ENCODE measurements around the gene TEF.

The TEF gene

GRCh38 chr22:41341990-41342389, 39.8 kb upstream of the TEF start:
- Histone ChIP-seq H4K20me1 (ENCODE audit: insufficient read depth, low read length, poor library complexity, severe bottlenecking) (no peaks in the 10 kb centered on the region), H2AFZ (ENCODE audit: low read length) (no peak overlapping the region), H3K9ac (ENCODE audit: low read depth, low read length, poor library complexity, severe bottlenecking) (no peak overlapping the region), H3K27me3 (ENCODE audit: insufficient read depth, low read length, poor library complexity, severe bottlenecking) (no peaks in the 10 kb centered on the region), H3K4me1 (ENCODE audit: insufficient read depth, low read length, poor library complexity, severe bottlenecking) (no peaks in the 10 kb centered on the region), H3F3A (ENCODE audit: low read depth) (no peaks in the 10 kb centered on the region), H3K4me3 (ENCODE audit: low read length, poor library complexity, severe bottlenecking) (no peak overlapping the region), H3K4me2 (ENCODE audit: low read depth, low read length, poor library complexity, severe bottlenecking) (no peak overlapping the region), H3K9me2 (replicated peaks; ENCODE audit: low read depth, low read length) (no peaks in the 10 kb centered on the region), H3K9me3 (ENCODE audit: insufficient read depth, low read depth, low read length) (no peaks in the 10 kb centered on the region), H3K36me3 (ENCODE audit: insufficient read depth, low read length) (peaks cover 64% of the 10 kb centered on the region; the same call in 1 of the 2 replicates), H3K79me2 (ENCODE audit: insufficient read depth, low read length) (no peaks in the 10 kb centered on the region)
- TF ChIP-seq CTCF (conservative IDR thresholded peaks at IDR 0.05; ENCODE audit: low read length) (no peak), EZH2phosphoT487 (IDR thresholded peaks at IDR 0.05; ENCODE audit: borderline replicate concordance) (no peak)

GRCh38 chr22:41343300-41343699, 38.4 kb upstream of the TEF start:
- Histone ChIP-seq H3K9ac (ENCODE audit: low read depth, low read length, poor library complexity, severe bottlenecking) (no peak overlapping the region), H3K79me2 (ENCODE audit: insufficient read depth, low read length) (no peaks in the 10 kb centered on the region), H3K4me2 (ENCODE audit: low read depth, low read length, poor library complexity, severe bottlenecking) (no peak overlapping the region), H3K4me1 (ENCODE audit: insufficient read depth, low read length, poor library complexity, severe bottlenecking) (no peaks in the 10 kb centered on the region), H3K4me3 (ENCODE audit: low read length, poor library complexity, severe bottlenecking) (no peak overlapping the region), H2AFZ (ENCODE audit: low read length) (no peak overlapping the region), H3K9me2 (replicated peaks; ENCODE audit: low read depth, low read length) (no peaks in the 10 kb centered on the region), H3K27me3 (ENCODE audit: insufficient read depth, low read length, poor library complexity, severe bottlenecking) (no peaks in the 10 kb centered on the region), H3F3A (ENCODE audit: low read depth) (no peaks in the 10 kb centered on the region), H4K20me1 (ENCODE audit: insufficient read depth, low read length, poor library complexity, severe bottlenecking) (no peaks in the 10 kb centered on the region), H3K9me3 (ENCODE audit: insufficient read depth, low read depth, low read length) (no peaks in the 10 kb centered on the region), H3K36me3 (ENCODE audit: insufficient read depth, low read length) (peaks cover 76% of the 10 kb centered on the region; the same call in 1 of the 2 replicates)
- no peak for TF ChIP-seq CTCF (conservative IDR thresholded peaks at IDR 0.05; ENCODE audit: low read length)

GRCh38 chr22:41343717-41344116, 38.0 kb upstream of the TEF start:
- no peaks in the 10 kb centered on the region for H4K20me1 ChIP-seq (ENCODE audit: insufficient read depth, low read length, poor library complexity, severe bottlenecking)
- H3F3A ChIP-seq (ENCODE audit: low read depth): no peaks in the 10 kb centered on the region
- no peaks in the 10 kb centered on the region for H3K79me2 ChIP-seq (ENCODE audit: insufficient read depth, low read length)
- no peak overlapping the region for H3K4me3 ChIP-seq (ENCODE audit: low read length, poor library complexity, severe bottlenecking)
- TF ChIP-seq CTCF (conservative IDR thresholded peaks at IDR 0.05; ENCODE audit: low read length) (no peak), EZH2phosphoT487 (IDR thresholded peaks at IDR 0.05; ENCODE audit: borderline replicate concordance) (no peak)
- no peaks in the 10 kb centered on the region for H3K4me1 ChIP-seq (ENCODE audit: insufficient read depth, low read length, poor library complexity, severe bottlenecking)
- H3K9me2 ChIP-seq (replicated peaks; ENCODE audit: low read depth, low read length): no peaks in the 10 kb centered on the region
- H3K9me3 ChIP-seq (ENCODE audit: insufficient read depth, low read depth, low read length): no peaks in the 10 kb centered on the region
- H3K9ac ChIP-seq (ENCODE audit: low read depth, low read length, poor library complexity, severe bottlenecking): no peak overlapping the region
- H2AFZ ChIP-seq (ENCODE audit: low read length): no peak overlapping the region
- peaks cover 81% of the 10 kb centered on the region; the same call in 1 of the 2 replicates for H3K36me3 ChIP-seq (ENCODE audit: insufficient read depth, low read length)
- H3K4me2 ChIP-seq (ENCODE audit: low read depth, low read length, poor library complexity, severe bottlenecking): no peak overlapping the region
- no peaks in the 10 kb centered on the region for H3K27me3 ChIP-seq (ENCODE audit: insufficient read depth, low read length, poor library complexity, severe bottlenecking)

Data from Loucy (cell line).